Fibroblast of the conjunctiva (primary cell): ENCODE results near the gene ATP1B1.
A peak's percentile ranks its signal among the peaks of the same experiment; 100 is the strongest.
"Not testable (repeated sequence)": the region's sequence is repeated elsewhere in the genome, so short reads cannot be mapped to it uniquely, and the experiment has no call there.

Experiments
- DNase-seq: peaks from one replicate; pipeline ENCODE4 v3.0.0-alpha.2; 2010; ENCODE audit warnings: low read depth

ATP1B1 gene

GRCh38 chr1:169142129-169142528 lies 35.6 kb downstream of the ATP1B1 start:
- no peak for DNase-seq

GRCh38 chr1:169143346-169143745 lies 36.9 kb downstream of the ATP1B1 start:
- DNase-seq: no peak

DNA sequence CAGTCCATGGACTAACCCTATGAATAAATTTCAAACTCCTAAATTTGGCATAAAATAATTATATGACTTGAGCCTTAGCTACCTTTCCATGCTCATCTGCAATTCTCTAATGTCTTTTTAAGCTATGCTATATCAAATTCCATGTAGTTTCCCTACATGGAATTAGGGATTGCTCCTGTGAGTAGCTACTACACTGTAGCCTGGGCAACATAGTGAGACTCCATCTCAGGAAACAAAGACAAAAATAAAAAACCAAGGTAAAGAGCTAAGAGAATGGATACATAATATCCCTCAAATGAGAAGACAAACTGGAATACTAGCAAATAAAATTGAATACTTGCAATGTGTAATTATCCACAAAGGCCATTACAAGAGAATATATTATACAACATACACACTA lies 37.5 kb downstream of the ATP1B1 start:
- no peak for DNase-seq

DNA sequence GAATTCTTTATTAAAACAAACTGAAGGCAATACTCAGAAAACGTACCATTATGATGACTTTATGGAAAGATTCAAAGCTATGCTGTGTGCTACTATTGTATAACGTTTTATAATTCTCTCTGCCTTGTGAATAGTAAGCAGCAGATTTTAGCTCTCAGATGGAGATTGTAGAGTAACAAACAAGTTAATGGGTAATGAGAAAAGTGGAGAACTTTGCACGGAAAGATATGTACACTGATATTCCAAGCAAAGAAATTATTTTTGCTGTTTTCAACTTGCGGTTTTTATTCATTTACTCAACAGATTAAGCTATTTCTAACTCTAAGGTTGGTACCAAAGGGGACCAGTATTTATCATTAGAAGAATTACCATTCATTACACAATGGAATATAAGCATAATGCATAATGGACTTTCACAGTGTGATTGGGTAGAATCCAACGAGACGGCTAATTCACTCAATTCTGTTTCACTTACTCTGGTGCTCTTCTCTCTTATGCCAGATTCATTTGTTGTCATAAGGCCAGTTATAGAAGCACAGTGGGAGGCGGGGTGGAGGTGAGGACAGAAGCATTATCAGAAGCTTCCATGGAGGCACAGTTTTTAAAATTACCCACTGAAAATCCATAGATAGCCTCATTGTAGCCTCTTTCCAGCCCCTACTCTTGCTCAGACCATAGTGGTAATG lies 38.6 kb downstream of the ATP1B1 start:
- DNase-seq: no peak

GRCh38 chr1:169146576-169147214 lies 40.2 kb downstream of the ATP1B1 start:
- no peak for DNase-seq

- no peak for DNase-seq
These were observed 42.2 kb downstream of the ATP1B1 start for GRCh38 chr1:169148472-169149252.

DNA sequence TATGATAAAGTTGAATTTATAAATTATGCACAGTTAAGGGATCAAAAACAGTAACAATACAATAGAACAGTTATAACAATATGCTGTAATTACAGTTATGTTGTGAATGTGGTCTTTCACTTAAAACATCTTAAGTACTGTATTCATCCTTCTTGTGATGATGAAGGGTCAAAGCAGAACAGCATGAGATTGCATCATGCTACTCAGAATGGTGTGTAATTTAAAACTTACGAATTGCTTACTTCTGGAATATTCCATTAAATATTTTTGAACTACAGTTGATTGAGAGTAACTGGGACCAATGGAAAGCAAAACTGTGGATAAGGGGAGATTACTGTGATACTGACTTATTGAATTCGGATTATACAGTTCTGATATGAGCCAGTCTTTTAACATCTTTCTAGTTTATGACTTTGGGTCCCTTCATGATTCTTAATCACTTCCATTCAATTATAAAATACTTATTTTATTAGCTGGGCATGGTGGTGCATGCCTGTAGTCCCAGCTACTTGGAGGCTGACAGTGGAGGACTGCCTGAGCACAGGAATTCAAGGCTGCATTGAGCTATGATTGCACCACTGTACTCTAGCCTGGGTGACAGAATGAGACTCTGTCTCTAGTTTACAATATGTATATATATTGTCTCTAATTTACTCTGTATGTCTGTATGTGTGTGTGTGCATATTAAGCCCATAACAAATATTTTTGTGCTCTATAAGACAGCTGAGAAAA lies 43.2 kb downstream of the ATP1B1 start:
- peak; percentile 10 for DNase-seq

- DNase-seq: no peak
These were observed 44.3 kb downstream of the ATP1B1 start for GRCh38 chr1:169150641-169151337.

GRCh38 chr1:169151338-169151837 lies 44.9 kb downstream of the ATP1B1 start:
- DNase-seq: no peak

- no peak for DNase-seq
These were observed 49.2 kb downstream of the ATP1B1 start for GRCh38 chr1:169155675-169156074.

- no peak for DNase-seq
These were observed 50.1 kb downstream of the ATP1B1 start for GRCh38 chr1:169156580-169156979.

DNA sequence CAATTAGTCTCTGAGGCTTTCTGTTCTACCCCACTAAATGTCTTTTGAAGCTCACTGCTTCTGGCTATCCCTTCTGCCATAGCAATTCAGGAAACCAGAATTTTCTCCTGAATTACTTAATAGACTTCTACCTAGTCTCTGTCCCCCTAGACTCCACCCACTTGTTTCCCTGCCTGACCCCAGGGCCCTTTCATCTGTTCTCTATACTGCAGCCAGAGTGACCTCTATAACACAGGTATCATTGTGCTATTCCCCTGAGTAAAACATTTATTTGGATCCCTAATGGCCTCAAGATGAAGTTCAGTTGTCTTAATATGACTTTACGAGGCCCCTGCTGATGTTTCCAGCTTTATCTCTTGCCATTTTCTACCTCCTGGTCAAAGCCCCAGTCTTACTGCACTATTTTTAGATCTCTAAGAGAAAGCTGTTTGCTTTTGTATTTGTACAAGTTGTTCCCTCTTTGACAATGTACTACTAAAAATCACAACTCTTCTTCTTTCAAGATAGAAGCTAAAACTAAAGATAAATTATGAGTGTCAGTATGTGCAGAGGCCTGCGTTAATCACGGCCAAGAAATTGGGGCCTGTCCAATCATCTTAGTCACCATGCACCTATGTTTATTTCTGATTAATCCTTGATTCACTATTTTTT lies 54.5 kb downstream of the ATP1B1 start:
- DNase-seq: no peak

DNA sequence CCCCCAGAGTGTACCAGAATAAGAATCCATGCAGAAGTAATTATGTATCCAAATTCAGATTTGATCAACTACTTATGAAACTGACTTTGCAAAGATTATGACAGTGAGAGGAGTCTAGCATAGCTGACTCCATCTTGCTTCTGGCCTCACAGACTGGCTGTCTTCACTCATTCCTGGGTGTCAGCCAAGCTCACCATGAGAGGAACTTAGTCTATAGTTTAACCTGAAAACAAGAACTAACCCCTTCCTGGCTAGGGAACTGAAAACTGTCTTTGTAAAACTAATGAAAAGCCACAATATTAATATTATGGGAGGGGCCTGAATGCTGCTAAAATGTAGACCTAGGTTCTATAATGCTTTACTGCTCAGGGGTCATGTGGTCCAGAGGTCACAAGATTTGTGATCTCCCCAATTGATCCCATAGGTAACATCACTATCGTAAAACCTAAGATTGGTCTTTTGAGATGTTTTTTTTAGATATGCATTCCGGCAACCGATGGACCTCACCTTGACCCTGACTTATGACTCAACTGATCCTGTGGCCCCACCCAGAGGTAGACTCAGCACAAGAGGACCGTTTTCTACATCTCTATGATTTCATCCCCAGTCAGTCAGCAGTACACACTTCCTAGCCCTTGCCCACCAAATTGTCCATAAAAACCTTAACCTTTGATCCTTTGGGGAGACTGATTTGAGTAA lies 55.2 kb downstream of the ATP1B1 start:
- no peak for DNase-seq

DNA sequence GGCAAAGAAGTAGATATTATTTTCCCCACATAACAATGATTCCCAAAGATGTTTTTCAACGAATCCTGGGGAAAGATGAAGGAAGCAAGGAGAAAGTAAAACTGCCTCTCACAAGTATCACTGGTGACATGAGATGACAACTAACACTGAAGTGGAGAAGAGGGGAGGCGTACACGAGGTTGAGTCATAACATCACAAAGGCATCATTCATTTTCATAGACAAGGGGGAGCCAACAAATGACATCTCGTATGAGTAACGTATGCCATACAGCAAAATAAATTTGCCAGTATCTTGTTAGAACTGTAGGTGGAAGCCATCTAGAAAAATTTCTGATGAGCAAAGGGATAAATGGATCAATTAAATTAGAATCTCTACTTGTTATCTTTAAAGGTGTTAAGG lies 56.6 kb downstream of the ATP1B1 start:
- DNase-seq: no peak

DNA sequence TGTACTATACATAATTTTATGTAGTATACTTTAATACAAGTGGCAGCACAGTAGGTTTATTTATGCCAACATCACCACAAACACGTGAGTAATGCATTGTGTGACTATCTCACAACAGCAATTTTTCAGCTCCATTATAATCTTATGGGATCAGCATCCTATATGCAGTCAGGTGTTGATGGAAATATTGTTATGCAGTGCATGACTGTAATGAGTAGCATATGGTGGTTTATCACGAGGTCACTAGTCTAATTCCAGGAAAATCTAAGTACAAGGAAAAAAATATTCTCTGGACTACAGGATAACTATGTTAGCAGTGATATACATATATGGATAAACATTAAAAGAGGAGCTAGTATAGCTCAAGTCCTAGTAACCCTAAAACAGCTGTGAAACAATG lies 69.0 kb downstream of the ATP1B1 start:
- DNase-seq: no peak

GRCh38 chr1:169179431-169179830 lies 72.9 kb downstream of the ATP1B1 start:
- DNase-seq: not testable (repeated sequence)

DNA sequence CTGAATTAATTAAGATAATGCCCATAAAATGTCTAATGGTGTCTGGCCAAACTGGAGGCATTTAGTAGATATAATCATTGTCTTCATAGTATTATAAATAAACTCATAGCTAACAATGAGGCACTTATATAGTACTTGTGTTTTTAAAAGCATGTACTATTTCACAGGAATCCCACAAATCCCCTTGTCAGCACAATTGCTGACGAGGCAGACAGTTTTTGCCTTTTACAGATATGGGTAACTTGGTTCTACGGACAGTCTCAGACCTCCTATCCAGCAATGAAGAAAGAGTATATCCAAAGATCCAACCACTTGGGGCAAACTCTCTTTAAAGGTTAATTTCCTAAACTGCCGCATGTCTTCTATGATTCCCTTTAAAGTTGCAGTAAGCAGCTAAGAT lies 73.7 kb downstream of the ATP1B1 start:
- no peak for DNase-seq
